ENCODE results near the gene ALDH16A1.
A peak's percentile ranks its signal among the peaks of the same experiment; 100 is the strongest.
"Not testable (repeated sequence)": the region's sequence is repeated elsewhere in the genome, so short reads cannot be mapped to it uniquely, and the experiment has no call there.

The ALDH16A1 gene

DNA sequence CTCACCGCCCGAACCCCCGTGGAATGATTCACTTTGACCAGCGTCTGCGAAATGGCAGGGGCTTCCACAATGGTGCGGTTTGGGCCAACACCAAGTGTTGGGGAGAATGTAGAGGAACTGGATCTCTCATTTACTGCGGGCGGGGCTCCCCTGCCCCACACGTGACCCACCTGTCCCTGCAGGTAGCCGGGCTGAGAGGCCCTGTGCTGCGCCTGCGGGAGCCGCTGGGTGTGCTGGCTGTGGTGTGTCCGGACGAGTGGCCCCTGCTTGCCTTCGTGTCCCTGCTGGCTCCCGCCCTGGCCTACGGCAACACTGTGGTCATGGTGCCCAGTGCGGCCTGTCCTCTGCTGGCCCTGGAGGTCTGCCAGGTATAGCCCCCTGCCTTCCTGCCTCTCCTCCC is 15.2 kb downstream of the ALDH16A1 start:
- no peak for DNase-seq

DNA sequence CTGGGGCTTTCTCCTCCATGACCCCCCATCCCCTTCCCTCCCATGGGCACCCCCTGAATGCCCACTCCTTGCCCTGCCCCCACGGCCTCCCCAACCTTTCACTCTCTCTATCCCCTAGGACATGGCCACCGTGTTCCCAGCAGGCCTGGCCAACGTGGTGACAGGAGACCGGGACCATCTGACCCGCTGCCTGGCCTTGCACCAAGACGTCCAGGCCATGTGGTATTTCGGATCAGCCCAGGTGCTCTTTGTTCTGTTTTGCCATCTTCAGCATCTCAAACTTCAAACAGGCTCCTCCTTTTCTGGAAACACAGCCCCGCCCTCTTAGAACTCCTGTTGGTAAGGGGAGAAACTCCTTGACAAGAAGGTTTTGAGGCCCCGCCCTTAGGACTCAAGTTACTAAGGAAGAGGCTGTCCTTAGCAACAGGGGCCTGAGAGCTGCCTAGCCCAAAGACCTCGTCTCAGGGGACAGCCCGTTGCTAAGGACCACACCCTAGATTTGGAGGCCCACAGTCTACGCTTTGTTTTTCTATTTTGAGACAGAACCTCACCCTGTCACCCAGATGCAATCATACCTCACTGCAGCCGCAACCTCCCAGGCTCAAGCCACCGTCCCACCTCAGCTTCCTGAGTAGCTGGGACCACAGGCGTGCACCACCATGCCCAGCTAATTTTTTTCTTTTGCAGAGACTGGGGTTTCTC is 15.9 kb downstream of the ALDH16A1 start:
- peak; percentile 79 for DNase-seq

DNA sequence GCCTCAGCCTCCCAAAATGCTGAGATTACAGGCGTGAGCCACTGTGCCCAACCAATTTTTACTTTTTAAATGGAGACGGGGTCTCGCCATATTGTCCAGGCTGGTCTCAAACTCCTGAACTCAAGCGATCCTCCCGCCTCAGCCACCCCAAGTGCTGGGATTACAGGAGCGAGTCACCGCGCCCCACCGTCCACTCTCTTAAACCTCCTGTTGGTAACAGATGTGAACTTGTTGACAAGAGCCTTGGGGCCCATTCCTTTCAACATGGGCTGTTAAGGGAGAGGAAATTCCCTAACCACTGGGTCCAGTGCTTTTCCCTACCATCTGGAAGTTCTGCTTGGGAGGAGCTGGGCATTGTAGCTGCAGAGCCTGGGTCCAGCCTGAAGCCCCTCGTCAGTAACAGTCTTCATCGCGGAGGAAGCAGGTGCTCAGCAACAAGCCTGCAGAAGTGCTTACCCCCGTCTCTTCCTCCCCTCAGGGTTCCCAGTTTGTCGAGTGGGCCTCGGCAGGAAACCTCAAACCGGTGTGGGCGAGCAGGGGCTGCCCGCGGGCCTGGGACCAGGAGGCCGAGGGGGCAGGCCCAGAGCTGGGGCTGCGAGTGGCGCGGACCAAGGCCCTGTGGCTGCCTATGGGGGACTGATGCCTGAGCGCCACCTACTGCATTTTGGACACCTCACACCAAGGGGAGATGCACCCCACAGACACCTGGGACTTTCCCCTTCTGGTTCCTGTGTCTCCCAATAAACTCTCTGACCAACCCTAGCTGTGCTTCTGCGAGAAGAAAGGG is 17.0 kb downstream of the ALDH16A1 start:
- DNase-seq: peak; percentile 96

DNA sequence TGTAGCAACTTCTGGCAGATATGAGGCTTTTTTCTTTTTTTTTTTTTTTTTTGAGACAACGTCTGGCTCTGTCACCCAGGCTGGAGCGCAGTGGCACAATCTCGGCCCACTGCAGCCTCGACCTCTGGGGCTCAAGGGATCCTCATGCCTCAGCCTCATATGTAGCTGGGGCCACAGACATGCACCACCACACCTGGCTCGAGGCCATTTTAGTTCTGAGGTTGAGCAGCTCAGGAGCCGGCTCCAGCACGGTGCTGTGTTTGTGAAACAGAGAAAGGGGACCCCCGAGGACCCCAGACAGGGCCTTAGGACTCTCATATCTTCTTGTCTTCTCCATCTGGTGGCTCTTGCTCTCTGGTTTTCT is 17.6 kb downstream of the ALDH16A1 start:
- DNase-seq: no peak

DNA sequence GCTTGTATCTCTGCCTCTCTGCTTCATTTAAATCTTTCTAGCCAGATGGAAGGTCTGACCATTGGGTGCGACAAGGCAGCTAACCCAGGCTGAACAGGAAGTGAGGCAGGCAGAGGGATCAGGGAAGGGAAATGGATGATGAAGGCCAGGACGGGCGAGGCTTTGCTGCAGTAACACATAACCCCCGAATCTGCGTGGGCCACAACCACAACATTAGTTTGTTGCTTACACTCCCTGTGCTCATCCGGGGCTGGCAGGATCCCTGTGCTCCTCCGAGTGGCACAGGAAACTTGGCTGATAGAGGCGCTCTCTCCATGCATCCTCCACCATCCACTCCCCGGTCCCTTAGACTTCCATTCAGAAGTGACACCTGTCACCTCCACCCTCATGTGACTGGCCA is 19.9 kb downstream of the ALDH16A1 start:
- DNase-seq: no peak

DNA sequence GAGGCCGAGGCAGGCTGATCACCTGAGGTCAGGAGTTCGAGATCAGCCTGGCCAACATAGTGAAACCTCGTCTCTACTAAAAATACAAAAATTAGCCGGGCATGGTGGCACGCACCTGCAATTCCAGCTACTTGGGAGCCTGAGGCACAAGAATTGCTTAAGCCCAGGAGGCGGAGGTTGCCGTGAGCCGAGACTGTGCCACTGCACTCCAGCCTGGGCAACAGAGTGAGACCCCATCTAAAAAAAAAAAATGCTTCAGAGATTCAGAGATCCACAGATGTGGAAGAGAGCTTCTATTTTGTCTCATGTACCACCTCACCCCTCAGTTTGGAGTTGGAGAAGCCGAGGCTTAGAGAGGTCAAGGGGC is 20.5 kb downstream of the ALDH16A1 start:
- not testable (repeated sequence) for DNase-seq

DNA sequence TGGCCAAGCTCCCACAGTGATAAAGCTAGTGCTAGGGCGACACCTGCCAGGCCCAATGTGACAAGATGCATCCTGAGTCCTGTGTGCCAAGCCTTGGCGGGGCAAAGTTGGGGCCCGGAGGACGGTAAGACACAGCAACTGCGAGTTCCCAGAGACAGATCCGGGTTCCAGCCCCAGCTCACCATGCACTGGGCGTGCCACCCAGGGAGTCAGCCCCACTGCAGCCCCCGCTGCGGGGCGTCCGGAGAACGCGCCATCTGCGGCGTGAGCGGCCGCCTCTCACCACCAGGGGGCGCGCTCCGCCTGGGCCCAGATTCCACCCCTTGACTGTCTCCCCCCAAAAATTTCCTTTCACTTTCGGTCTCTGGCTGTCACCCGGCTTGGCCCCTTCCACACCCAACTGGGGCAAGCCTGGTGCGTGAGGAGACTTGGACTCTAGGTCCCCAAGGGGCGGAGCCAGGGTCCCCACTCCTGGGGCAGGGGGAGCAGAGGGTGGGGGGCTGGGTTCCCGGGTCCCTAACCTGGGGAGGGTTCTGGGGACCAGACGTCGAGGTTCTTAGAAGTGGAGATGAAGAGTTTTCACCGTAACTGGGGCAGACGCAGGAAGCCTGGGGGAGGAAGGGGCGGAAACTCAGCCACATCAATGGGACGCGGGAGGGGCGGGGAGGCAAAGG is 21.0 kb downstream of the ALDH16A1 start, which contains the start of gene FLT3LG:
Gene FLT3LG (plus strand): TSS at position 348 of the 674 bp plus-strand sequence. CDS start 425 bp downstream, outside the sequence.
- peak; percentile 78 for DNase-seq

DNA sequence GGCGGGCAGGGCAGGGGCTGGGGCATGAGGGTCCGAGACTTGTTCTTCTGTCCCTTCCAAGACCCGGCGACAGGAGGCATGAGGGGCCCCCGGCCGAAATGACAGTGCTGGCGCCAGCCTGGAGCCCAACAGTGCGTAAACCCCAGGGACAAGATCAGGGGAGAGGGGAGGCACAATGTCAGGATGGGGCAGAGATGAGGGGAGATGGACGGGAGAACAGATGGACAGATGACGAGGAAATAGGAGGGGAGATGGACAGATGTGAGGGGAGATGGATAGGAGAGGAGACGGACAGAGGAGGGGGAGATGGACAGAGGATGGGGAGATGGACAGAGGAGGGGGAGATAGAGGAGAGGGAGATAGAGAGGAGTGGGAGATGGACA is 21.5 kb downstream of the ALDH16A1 start:
- no peak for DNase-seq

DNA sequence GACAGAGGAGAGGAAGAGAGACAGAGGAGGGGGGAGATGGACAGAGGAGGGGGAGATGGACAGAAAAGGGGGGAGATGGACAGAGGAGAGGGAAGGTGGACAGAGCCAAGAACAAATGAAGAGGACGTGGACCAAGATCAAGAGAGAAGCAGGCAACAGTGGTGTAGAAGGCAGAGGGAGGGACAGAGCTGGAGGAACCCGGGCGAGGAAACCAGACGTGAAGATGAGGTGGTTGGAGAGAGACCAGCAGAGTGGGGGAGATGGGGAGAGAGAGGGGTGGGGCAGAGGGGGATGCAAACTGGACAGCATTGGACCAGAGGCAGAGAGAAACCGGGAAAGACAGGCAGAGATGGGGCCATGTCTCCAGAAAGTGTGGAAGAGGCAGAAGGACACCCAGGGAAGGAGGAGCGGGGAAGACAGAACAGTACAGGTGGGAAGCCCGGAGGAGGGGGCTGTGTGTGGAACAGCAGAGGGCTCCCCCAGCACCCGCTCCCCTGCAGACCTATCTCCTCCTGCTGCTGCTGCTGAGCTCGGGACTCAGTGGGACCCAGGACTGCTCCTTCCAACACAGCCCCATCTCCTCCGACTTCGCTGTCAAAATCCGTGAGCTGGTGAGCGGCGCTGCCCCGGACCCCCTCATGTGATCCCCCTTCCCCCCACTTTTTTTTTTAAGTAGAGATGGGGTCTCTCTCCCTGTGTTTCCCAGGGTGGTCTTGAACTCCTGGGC is 22.3 kb downstream of the ALDH16A1 start:
- no peak for DNase-seq

DNA sequence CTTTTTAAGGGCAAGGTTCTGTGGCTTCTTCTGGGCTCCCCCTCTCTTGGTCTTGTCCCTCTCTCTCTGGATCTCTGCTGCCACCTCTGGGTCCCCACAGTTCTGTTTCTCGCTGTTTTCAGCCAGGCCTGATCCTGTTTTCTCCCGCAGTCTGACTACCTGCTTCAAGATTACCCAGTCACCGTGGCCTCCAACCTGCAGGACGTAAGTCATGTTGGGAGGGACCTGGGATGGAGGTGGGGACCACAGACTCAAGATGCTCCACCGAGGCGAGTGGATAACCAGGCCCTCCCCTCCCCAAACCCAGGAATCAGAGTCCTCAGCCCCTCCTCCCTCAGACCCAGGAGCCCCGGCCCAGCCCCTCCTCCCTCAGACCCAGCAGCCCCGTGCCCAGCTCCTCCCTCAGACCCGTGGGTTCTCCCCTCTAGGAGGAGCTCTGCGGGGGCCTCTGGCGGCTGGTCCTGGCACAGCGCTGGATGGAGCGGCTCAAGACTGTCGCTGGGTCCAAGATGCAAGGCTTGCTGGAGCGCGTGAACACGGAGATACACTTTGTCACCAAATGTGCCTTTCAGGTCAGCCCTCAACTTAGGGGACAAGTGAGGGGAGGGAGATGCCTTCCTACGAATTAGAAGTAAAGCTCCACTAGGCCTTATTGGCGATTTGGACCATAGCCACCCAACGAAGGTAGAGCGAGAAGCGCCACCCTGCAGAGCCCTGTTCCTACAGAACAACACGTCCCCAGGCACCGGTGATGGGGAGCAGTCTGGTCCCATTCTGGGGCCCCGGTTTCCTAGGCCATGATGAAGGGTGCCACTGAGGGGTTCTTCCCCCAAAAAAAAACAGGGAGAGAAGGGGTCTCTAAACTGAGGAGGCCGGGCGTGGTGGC is 23.2 kb downstream of the ALDH16A1 start:
- DNase-seq: peak; percentile 34

DNA sequence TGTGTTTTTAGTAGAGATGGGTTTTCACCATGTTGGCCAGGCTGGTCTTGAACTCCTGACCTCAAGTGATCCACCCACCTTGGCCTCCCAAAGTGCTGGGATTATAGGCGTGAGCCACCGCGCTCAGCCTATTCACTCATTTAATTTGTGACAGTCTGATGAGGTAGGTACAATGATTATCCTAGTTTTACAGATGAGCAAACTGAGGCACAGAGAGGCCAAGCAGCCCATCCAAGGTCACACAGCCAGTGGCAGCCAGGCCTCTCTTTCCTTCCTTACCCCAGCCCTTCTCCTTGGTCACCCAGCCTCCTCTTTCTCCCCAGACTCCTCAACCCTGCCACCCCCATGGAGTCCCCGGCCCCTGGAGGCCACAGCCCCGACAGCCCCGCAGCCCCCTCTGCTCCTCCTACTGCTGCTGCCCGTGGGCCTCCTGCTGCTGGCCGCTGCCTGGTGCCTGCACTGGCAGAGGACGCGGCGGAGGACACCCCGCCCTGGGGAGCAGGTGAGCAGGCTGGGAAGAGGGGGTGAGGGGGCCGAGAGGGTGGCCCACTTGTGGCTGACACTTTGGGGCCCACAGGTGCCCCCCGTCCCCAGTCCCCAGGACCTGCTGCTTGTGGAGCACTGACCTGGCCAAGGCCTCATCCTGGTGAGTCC is 27.1 kb downstream of the ALDH16A1 start:
- no peak for DNase-seq

DNA sequence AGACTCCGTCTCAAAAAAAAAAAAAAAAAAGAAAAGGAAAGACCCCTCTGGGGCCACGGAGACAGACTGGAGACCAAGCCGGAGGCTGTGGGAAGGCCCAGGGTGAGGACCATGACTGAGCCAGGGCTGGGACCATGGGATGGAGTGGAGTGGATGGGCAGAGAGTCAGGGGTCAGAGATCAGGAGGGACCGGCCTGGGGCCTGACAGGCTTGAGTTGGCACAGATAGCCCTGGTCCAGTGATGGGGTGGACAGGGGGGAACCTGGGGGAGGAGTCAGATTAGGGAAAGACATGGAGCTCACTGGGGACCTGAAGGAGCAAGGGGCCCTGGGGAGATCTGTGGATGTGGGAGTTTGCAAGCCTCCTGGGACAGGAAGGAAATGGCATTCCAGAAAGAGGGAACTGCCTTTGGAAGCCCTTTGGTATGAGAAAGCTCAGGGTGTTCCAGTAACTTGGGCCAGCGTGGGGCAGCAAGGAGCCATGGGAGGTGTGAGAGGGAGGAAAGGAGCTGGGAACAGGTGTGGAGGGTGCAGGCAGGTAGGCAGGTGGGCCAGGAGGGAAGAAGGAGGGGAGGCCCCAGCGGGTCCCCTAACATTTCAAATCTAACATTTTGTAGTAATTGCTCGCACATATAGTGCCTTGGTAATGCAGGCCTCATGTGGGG is 28.1 kb downstream of the ALDH16A1 start:
- DNase-seq: no peak

DNA sequence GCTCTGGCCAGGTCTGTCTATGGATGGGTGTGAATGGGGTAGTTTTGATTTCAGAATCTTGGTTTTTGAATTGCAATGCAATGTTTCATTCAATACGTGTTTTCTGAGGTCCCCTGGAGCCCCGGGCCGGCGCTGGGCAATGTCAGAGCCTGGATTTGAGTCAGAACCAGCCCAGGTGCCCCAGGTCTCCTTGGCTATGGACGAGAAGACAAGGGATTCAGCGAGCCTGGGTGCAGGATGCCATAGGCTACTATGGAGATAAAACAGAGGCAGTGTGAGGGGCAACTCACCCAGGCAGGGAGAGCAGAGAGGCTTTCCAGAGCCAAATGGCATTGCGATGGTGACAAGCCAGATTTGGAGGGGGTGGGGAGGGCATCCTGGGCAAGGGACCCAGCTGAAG is 33.2 kb downstream of the ALDH16A1 start:
- DNase-seq: no peak

DNA sequence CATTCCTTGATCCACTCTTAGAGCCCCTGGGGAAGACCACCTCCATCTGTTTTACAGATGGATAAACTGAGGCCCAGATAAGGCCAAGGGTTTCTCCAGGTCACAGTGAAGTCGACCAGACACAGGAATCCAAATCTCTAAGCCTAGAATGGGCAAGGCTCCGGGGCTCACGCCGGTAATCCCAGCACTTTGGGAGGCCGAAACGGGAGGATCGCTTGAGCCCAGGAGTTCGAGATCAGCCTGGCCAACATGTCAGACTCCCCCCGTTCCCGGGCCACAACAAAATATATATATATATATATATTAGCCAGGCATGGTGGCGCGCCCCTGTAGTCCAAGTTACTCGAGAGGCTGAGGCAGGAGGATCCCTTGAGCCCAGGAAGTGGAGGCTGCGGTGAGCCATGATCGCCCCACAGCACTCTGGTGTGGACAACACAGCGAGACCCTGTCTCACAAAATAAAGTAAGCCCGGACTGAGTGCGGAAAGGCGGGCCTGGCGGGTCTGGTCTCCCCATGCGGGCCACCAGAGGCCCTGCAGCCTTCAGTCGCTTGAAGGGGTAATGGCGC is 33.8 kb downstream of the ALDH16A1 start:
- no peak for DNase-seq

DNA sequence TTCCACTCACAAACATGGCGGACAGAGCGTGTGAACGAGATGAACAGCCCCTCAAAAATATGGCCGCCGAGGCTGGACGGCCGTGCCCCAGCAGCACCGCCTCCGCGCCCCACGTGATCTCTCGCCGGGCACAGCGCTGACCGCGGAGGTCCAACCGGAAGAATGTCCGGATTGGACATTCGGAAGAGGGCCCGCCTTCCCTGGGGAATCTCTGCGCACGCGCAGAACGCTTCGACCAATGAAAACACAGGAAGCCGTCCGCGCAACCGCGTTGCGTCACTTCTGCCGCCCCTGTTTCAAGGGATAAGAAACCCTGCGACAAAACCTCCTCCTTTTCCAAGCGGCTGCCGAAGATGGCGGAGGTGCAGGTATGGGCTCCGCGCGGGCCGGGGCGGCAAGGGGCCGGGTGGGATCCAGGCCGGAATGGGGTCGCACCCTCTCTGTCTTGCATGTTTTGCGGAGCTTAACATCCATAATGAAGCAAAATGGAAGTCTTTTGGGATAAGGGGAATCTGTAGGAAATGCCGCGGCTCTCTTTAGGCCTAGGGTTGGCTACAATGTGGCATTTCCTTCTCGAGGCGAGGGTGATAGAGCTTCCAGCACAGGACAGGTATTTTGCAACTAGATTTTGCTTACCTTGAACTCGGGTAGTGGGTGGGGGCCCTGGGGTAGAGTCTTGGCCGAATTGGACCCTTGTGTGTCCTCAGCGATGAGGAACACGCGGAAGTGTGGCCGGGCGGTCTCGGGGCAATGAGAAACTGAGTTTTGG is 34.4 kb downstream of the ALDH16A1 start, which contains the start of gene RPL13A:
Gene RPL13A (plus strand): TSS at position 332 of the 769 bp plus-strand sequence. CDS start 22 bp downstream, at position 354.
- peak; percentile 99 for DNase-seq

DNA sequence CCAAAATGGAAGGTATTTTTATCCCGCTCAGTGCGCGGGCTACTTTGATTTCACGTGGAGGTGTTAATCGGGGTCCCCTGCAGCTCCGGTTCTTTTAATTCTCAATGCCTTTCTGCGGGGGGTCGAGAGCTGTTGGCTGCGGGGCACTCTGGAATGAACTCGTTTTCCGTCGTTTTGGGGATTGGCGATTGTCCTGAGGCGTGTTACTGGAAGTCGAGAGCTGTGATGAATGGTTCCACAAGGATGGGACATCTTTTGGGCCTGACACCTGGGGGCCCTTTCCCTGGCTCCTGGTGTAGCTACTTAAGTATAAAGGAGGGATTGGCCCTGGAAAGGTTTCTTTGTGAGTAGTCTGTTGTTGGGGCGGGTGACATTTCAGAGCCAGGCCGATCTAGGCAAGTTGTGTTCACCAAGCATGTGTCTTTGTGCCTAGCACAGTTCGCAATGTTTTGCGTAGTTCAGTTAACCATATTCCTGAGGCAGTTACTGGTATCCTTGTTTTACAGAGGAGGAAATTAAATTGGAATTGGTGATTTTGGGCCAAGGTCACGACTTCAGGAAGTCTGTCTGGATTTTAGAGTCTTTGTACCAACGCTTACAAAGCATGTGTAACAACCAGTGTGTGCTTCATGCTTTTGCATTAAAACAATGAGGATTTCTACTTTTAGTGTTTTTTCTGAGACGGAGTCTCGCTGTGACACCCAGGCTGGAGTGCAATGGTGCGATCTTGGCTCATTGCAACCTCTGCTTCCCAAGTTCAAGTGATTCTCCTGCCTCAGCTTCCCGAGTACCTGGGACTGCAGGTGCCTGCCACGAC is 35.2 kb downstream of the ALDH16A1 start:
- DNase-seq: no peak

DNA sequence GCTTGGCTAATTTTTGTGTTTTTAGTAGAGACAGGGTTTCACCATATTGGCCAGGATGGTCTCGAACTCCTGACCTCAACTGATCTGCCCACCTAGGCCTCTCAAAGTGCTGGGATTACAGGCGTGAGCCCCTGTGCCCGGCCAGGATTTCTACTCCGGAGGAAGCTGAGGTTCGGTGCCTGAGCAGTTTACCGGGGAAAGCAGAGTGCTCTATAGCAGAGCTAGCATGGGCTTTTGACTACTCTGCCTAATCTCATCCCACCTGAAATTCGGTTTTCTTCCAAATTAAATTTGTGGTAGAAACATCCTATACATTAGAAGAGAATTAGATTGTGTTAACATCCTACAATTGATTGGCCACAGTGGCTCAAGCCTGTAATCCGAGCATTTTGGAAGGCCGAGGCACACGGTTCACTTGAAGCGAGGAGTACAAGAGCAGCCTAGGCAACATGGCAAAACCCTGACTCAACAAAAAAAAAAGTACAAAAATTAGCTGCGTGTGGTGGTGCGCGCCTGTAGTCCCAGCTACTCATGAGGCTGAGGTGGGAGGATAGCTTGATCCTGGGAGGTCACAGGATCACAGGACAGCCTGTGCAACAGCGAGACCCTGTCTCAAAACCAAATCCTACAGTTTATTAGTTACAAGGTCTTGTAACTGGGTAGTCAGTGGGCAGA is 36.0 kb downstream of the ALDH16A1 start:
- DNase-seq: no peak

DNA sequence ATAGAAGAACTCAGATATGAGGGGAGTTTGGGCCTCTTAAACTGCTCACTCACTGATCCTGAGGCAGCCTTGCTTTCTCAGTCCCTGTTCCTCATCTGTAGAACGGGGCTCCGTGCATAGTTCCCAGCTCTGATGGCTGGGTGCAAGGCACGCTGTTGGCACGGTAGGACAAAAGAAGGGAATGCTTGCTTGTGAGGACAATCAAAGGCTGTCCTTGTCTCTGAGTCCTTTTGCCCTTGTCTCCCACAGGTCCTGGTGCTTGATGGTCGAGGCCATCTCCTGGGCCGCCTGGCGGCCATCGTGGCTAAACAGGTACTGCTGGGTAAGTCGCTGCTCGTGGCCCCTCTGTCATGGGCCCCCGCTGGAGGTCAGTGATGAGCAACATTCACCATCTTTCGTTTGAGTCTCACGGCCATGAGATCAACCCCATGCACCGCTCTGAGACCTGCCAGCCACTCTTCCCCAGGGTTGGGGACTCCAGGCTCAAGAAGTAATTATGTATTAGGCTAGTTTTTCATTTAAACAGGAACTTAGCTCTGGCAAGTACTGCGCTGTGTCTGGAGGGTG is 36.7 kb downstream of the ALDH16A1 start:
- DNase-seq: no peak
